ENCODE measurements around the gene CLASRP. TPM values are rescaled to one million over a fixed set of nuclear protein-coding genes. Genes with fewer than 3 reads are reported as not detected.
"Not testable (repeated sequence)": the region's sequence is repeated elsewhere in the genome, so short reads cannot be mapped to it uniquely, and the experiment has no call there.

CLASRP gene
- total RNA-seq, 1 experiment from 2014 or later, result 88.0 TPM

GRCh38 chr19:44993926-44994537, 44.8 kb upstream of the CLASRP start (continued):
- TF ChIP-seq ATF6 (CRISPR knock-in tag; IDR thresholded peaks at IDR 0.05) (no peak), CBFB (CRISPR knock-in tag; IDR thresholded peaks at IDR 0.05; ENCODE audit: low read depth) (no peak), ZNF416 (CRISPR knock-in tag; IDR thresholded peaks at IDR 0.05) (no peak), CREB1 (CRISPR knock-in tag; IDR thresholded peaks at IDR 0.05) (no peak)

- ChIA-PET POLR2A (interaction anchor here (0.8 kb wide), 1 partner anchor 415 kb away, joined by 6 read pairs; no protein-coding TSS in a partner anchor), CTCF (interaction anchor here (1.8 to 2.2 kb wide), 2 partner anchors 9 to 61 kb away, joined by 4 to 5 read pairs; no protein-coding TSS in a partner anchor)
- Mint-ChIP-seq H3K27ac (no peak overlapping the region), H3K4me1 (peaks cover 6% of the 10 kb centered on the region; the same call in 1 of the 2 replicates), H3K9me3 (peaks cover 4% of the 10 kb centered on the region), H3K27me3 (ENCODE audit: low read depth) (peaks cover 9% of the 10 kb centered on the region), H3K4me3 (no peak overlapping the region), H3K36me3 (no peaks in the 10 kb centered on the region)
- TF ChIP-seq FOXP1 (CRISPR knock-in tag; IDR thresholded peaks at IDR 0.05; ENCODE audit: borderline replicate concordance), result no peak
- TF ChIP-seq GTF2I (CRISPR knock-in tag; conservative IDR thresholded peaks at IDR 0.05), result peak; percentile 78; the same call in 1 of the 2 replicates
- ATAC-seq (no peak), DNase-seq (ENCODE audit: low spot score) (no peak)
Measured at GRCh38 chr19:44998025-44998424, 40.8 kb upstream of the CLASRP start.

- H3K9me3 Mint-ChIP-seq; ATAC-seq; H3K4me3 Mint-ChIP-seq; DNase-seq (ENCODE audit: low spot score); H3K27me3 Mint-ChIP-seq (ENCODE audit: low read depth); H3K4me1 Mint-ChIP-seq; H3K36me3 Mint-ChIP-seq; H3K27ac Mint-ChIP-seq: not testable (repeated sequence)
- ChIA-PET CTCF (interaction anchor here (1.8 to 2.2 kb wide), 2 partner anchors 10 to 60 kb away, joined by 4 to 5 read pairs; no protein-coding TSS in a partner anchor), POLR2A (interaction anchor here (0.8 kb wide), 1 partner anchor 416 kb away, joined by 6 read pairs; no protein-coding TSS in a partner anchor)
Measured at GRCh38 chr19:44999131-44999925, 39.5 kb upstream of the CLASRP start.

GRCh38 chr19:45000665-45001064, 38.2 kb upstream of the CLASRP start:
- POLR2A ChIA-PET, result interaction anchor here (1.1 kb wide), 1 partner anchor 92 kb away, joined by 8 read pairs; the partner anchor contains the start of gene PPP1R37
- not testable (repeated sequence) for H3K27me3 Mint-ChIP-seq (ENCODE audit: low read depth); DNase-seq (ENCODE audit: low spot score); H3K27ac Mint-ChIP-seq; H3K36me3 Mint-ChIP-seq; ATAC-seq; H3K4me1 Mint-ChIP-seq; H3K9me3 Mint-ChIP-seq
- peak overlapping the region; percentile 48 for H3K4me3 Mint-ChIP-seq
- CTCF ChIA-PET, result interaction anchor here (0.9 to 3.1 kb wide), 3 partner anchors 12 to 59 kb away, joined by 5 to 20 read pairs (median 16); no protein-coding TSS in a partner anchor

GRCh38 chr19:45001087-45001739, 37.6 kb upstream of the CLASRP start, which contains the start of gene RELB:
TSS of gene RELB (plus strand) at chr19:45001464. CDS start at chr19:45001580, 116 bp downstream.
- Mint-ChIP-seq H3K36me3 (no peaks in the 10 kb centered on the region), H3K4me1 (peaks cover 6% of the 10 kb centered on the region; the same call in 1 of the 2 replicates), H3K4me3 (peak within 1 kb of the TSS; percentile 88), H3K27me3 (ENCODE audit: low read depth) (peaks cover 9% of the 10 kb centered on the region), H3K9me3 (peaks cover 4% of the 10 kb centered on the region), H3K27ac (peak within 1 kb of the TSS; percentile 97)
- TF ChIP-seq ZNF263 (CRISPR knock-in tag; IDR thresholded peaks at IDR 0.05; ENCODE audit: low read depth), result no peak
- no peak for TF ChIP-seq HMGA2 (CRISPR knock-in tag; IDR thresholded peaks at IDR 0.05)
- TF ChIP-seq SP1 (CRISPR knock-in tag; conservative IDR thresholded peaks at IDR 0.05), result peak; percentile 80
- peak; percentile 36; the same call in 1 of the 2 replicates for TF ChIP-seq CREM (CRISPR knock-in tag; IDR thresholded peaks at IDR 0.05)
- TF ChIP-seq USF2 (CRISPR knock-in tag; IDR thresholded peaks at IDR 0.05), result peak; percentile 96
- peak; percentile 96 for TF ChIP-seq GTF2I (CRISPR knock-in tag; conservative IDR thresholded peaks at IDR 0.05)
- peak; percentile 96 for TF ChIP-seq USF1 (CRISPR knock-in tag; IDR thresholded peaks at IDR 0.05)
- DNase-seq (ENCODE audit: low spot score) (peak; percentile 97), ATAC-seq (peak; percentile 47)
- POLR2A ChIA-PET, result interaction anchor here (0.6 to 1.4 kb wide), 9 partner anchors 12 to 110 kb away, joined by 3 to 8 read pairs (median 4); partner anchors contain the start of genes APOE, CLASRP, GEMIN7 and PPP1R37
- CTCF ChIA-PET, result interaction anchor here (0.5 to 3.1 kb wide), 11 partner anchors 12 to 276 kb away, joined by 3 to 20 read pairs (median 5); partner anchors contain the start of genes APOE and CLASRP
